Raji (cell line): ENCODE measurements around the gene CATSPERE.

Experiments
- POLR2A ChIP-seq: IDR thresholded peaks from 2 replicates; pipeline ENCODE4 v1.6.1; 2011; ENCODE audit warnings: low read depth, low read length, control low read depth; ENCODE audit not compliant: insufficient read depth

CATSPERE gene

GRCh38 chr1:244444854-244445253 lies 16.2 kb upstream of the CATSPERE start:
- TF ChIP-seq POLR2A = no peak

- TF ChIP-seq POLR2A = no peak
Measured at GRCh38 chr1:244445320-244446181, 15.5 kb upstream of the CATSPERE start.

GRCh38 chr1:244447024-244447423 lies 14.0 kb upstream of the CATSPERE start:
- TF ChIP-seq POLR2A = no peak

GRCh38 chr1:244447552-244447951 lies 13.5 kb upstream of the CATSPERE start:
- no peak for TF ChIP-seq POLR2A

GRCh38 chr1:244448279-244449036 lies 12.6 kb upstream of the CATSPERE start:
- no peak for TF ChIP-seq POLR2A

DNA sequence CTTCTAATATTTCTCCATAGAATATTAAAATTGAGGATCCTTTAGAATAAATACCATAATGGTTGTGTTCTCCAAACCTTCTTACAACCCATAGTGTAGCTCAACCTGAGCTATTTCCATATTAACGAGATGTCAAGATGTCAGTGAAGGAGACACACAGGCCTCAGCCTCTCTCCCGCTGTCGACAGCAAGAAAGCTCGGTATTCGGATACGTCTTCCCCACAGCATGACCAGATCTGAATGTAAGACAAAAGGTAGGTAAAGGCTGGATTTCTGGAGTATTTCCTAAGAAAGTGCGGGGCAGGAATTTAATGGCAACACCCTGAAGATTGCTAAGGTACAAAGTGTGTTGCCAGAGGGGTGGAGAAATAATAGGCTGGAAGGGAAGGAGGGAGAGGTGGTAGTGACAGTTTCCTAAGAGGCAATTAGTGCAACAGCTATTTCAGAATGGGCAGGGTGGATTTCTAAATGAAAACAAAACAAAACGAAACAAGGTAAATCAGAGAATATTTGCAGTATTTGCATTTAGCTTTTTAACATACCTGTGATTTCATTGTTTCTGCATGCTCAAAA lies 11.1 kb upstream of the CATSPERE start:
- TF ChIP-seq POLR2A = no peak

DNA sequence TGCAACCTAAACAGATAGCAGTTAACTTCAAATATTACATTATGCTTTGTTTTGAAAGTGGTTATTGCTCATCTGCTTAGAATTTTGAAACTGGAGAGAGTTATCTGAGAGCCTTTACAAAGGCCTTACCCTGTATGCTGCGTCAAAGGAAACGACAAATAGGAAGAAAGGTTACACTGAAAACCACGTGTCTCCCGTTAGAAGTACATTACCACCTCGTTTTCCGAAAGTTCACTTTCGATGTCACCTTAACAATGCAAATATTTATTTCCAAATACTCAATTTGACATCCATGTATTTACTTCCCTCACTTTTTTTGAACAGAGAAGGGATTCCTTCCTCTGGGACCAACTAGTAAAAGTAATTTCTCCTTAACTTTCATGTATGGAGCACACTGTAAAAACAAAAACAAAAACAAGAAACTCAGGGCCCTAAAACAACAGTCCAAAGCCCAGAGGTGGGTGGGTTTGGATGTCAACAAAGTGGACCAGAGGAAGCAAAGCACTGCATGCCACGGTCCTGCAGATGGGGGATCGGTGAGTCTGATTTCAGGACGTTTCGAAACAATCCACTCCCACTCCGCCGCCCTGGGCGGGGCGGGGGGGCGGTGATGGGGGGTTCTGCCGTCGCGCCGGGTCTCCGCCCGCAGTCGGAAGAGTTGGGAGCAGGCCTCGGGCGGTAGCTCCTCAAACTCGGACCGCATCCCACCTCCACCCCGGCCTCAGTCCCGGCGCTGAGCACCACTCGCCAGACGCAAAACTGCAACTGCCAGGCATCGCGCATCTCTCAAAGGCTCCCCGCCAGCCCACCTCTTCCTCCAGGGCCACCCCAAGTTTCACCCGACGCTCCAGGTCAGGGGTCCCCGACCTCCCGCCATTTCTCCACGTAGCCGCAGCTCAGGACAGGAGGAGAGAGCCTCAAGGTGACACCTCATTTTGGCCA lies 10.2 kb upstream of the CATSPERE start:
- no peak for TF ChIP-seq POLR2A

DNA sequence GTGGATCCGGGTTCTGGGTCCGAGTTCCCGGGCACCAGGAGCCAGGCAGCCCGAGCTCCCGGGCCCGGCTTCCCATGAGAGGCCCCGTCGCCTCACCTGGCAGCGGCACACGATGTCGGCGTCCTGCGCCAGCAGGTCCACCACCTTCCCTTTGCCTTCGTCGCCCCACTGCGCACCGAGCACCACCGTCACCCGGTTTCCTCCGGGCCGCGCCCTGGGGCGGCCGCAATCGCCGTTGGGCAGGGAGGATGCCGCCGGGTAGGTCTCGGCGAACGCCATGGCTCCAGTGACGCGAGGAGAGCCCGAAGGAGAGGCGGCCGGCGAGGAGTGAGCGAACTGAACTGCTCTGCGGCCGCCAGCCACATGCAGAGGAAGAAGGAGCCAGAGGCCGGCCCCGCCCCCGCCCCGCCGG lies 9.5 kb upstream of the CATSPERE start, which contains the start of gene ADSS2:
Gene ADSS2 (minus strand): TSS at position 371 of the 412 bp plus-strand sequence. CDS start 92 bp downstream, at position 279.
- TF ChIP-seq POLR2A = peak; percentile 83

DNA sequence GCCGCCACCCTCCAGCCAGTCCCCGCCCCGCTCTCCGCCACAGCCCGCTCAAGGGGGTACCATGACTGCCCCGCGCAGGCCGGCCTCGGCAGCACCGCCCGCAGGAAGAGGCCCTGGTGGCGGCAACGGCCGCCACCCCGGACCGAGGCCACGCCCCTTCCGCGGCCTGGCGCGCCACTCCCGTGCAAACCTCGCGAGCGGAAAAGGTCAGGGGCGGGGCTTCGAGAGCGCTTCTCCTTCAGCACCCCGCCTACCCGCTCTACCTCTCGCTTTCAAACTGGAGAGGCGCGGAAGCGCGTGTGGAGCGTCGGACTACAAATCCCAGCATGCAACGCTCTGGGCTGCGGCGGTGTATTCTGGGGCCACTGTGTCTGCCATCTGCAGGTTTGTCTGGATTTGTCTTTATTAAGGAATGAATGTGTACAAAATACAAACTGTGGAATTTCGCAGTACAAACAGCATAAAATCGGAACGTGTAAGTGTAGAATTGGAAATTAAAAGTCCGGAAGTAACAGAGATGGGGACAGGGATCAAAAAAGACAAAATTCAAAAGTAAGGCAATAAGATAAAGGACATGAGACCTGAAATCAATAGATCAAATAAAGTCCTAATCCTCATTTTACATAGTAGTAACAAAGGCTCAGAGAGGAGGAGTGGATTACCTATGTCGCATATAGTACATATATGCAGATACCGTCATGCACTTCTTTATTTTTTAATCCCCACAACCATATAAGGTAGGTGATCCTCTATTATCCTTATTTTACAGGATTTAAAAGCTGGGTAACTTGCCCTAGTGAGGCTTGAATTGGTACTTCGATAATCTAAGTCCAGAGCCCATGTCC lies 8.9 kb upstream of the CATSPERE start:
- peak; percentile 64; the same call in 1 of the 2 replicates for TF ChIP-seq POLR2A

DNA sequence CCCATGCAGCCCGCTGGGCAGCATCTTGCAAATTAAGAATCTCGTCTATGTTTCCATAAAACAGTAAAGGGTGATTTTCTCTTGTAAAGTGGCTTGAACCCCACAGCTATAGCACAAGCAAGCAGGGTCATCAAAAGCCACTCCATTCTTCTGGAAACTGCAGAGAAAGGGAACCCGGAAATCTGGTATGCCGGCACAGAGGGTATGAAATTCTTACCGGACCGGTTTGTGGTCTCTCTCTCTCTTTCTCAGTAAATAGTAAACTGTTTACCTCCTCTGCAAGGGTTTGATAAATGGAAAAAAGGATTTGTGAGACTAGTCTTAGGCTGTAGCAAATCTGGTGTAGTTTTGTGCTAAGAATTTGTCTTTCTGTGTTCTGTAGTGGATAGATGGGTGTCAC lies 6.7 kb upstream of the CATSPERE start:
- no peak for TF ChIP-seq POLR2A

- no peak for TF ChIP-seq POLR2A
Measured at GRCh38 chr1:244456586-244456985, 4.5 kb upstream of the CATSPERE start.

GRCh38 chr1:244458781-244459180 lies 2.3 kb upstream of the CATSPERE start:
- TF ChIP-seq POLR2A = no peak

- no peak for TF ChIP-seq POLR2A
Measured at GRCh38 chr1:244460197-244460596, 876 bp upstream of the CATSPERE start.

GRCh38 chr1:244466724-244467123 lies 5.7 kb downstream of the CATSPERE start:
- TF ChIP-seq POLR2A = no peak
